Measurements from ENCODE around the gene IQCM.

The IQCM gene

GRCh38 chr4:149815743-149816142 is at the start of gene IQCM:
TSS of gene IQCM (minus strand) at chr4:149815843. CDS start at chr4:149742691, 73,152 bp downstream.
- DNase-seq, result no peak

GRCh38 chr4:149857446-149857845 is 41.8 kb upstream of the IQCM start:
- DNase-seq, result no peak

GRCh38 chr4:149845743-149846142 is 30.1 kb upstream of the IQCM start:
- DNase-seq, result no peak

- no peak for DNase-seq
These were observed 26.0 kb upstream of the IQCM start for GRCh38 chr4:149841686-149842085.

- DNase-seq, result no peak
These were observed 22.4 kb upstream of the IQCM start for GRCh38 chr4:149838036-149838435.

DNA sequence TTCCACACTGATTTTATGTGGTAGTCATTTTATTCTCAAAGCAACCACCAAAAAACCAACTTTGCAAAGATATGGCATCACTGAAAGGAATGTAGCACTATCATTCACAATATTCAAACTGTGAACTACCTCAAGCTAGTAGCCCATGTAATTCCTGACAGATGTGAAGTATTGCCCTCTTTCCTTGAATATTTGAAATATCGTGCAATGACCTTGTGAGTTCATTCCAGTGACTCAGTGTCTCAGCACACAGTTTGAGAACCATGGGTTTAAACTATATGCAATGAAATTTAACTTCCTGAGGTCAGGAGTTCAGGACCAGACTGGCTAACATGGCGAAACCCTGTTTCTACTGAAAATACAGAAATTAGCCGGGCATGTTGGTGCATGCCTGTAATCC is 20.9 kb upstream of the IQCM start:
- DNase-seq, result no peak

GRCh38 chr4:149835280-149835679 is 19.6 kb upstream of the IQCM start:
- DNase-seq, result no peak

DNA sequence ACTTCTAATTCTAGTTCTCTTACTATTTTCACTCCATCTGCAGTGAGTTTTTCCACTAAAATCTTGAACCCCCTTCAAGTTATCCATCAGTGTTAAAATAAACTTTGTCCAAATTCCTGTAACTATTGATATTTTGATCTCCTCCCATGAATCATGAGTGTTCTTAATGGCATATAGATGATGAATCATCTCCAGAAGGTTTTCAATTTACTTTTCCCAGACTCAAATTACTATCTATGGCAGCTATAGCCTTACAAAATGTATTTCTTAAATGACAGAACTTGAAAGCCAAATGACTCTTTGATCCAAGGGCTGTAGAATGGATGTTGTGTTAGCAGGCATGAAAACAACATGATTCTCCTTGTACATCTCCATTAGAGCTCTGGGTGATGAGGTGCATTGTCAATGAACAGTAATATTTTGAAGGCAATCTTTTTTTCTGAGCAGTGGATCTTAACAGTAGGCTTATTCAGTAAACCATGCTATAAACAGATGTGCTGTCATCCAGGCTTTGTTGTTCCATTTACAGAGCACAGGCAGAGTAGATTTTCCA is 16.1 kb upstream of the IQCM start:
- DNase-seq, result no peak

DNA sequence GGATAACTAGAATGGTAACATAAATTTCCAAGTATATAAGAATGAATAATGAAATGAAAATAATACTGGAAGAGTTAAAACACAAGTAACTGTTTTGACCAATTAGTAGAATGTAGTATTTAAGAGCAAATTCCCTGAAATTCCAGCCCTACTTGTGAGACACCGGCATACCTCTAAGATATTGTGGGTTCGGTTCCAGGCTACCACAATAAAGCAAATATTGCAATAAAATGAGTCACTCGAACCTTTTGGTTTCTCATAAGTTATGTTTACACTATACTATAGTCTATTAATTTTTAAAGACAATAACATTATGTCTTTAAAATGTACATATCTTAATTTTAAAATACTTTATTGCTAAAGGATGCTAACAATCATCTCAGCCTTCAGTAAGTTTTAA is 15.2 kb upstream of the IQCM start:
- no peak for DNase-seq

GRCh38 chr4:149825336-149825735 is 9.7 kb upstream of the IQCM start:
- DNase-seq, result no peak

DNA sequence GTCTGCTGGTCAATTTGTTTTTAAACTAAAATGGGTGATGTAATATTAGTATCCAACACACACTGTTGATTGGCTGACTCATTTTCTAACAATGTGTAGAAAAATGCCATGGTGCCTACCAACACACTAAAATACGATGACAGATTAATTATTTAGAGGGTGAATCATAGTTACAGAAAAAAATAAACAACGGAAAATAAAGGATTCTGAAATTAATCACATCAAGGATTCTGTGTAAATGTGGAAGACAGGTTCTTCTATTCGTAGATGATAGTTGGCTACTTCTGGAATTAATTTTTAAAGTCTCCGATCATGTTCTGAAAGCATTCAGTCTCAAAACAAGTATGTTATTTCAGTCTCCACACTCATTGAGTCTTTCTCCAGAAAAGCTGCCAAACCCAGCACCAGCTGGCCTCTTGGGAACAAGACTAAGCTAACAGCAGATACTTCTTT is 8.2 kb upstream of the IQCM start:
- DNase-seq, result no peak

GRCh38 chr4:149801416-149801815 is 14.2 kb downstream of the IQCM start:
- DNase-seq, result no peak

DNA sequence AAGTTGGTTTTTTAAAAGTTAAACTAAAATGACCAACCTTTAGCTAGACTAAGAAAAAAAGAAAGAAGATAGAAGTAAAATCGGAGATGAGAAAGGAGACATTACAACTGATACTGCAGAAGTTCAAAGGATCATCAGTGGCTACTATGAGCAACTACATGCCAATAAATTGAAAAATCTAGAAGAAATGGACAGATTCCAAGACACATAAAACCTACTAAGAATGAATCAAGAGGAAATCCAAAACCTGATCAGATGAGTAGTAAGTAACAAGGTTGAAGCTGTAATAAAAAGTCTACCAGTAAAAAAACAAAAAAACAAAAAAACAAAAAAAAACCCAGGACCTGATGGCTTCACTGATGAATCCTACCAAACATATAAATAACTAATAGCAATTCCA is 16.1 kb downstream of the IQCM start:
- DNase-seq, result no peak

- no peak for DNase-seq
These were observed 19.3 kb downstream of the IQCM start for GRCh38 chr4:149796381-149796780.

DNA sequence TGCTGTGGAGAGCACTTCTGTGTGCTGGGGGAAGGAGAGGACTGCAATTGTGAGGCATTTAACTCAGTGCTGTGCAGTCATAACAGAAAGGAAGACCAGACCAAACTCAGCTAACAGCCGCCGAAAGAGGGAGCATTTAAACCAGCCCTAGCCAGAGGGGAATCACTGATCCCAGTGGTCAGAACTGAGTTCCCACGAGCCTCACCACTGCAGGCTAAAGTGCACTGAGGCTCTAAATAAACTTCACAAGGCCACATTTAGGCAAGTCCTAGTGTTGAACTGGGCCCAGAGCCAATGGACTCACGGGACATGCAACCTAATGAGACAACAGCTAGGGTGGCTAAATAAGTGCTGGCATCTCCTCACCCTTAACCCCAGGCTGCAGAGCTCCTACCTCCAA is 20.4 kb downstream of the IQCM start:
- DNase-seq, result no peak

DNA sequence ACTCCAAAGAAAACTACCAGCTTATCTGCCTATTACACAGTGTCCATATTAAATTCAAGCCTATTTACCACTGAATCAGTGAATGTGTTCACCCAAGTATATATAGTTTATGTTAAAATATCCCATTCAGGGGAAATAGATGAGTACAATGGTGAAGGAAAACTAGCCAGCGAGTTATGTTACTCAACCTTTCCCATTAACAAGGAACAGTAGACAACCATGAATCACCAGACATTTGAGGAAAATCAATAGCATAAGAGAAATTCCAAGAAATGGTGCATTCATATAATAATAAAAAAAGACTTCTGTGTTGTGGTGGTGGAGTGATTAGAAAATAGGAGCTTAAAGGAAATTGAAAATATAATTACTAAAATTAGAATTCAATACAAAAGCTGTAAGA is 21.3 kb downstream of the IQCM start:
- no peak for DNase-seq

DNA sequence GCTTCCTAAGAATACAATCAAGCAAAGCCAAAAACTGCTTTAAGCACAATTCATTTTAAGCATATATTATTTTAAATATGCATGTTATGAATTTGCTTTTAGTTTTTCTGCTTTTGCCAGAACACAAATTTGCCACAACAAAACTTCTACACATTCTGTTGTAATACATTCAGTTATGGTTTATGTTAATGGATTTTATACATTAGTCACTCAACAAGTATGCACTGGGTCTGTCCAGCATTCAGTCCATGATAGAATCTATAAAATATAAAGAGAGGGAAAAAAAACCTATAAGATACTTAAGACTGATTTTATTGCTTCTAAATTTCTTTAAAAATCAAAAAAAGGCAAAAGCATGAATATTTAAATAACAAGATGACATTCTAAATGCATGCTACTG is 22.2 kb downstream of the IQCM start:
- no peak for DNase-seq

- no peak for DNase-seq
These were observed 23.8 kb downstream of the IQCM start for GRCh38 chr4:149791851-149792250.

GRCh38 chr4:149790172-149790907 is 25.3 kb downstream of the IQCM start:
- no peak for DNase-seq

- DNase-seq, result no peak
These were observed 27.3 kb downstream of the IQCM start for GRCh38 chr4:149788300-149788699.

DNA sequence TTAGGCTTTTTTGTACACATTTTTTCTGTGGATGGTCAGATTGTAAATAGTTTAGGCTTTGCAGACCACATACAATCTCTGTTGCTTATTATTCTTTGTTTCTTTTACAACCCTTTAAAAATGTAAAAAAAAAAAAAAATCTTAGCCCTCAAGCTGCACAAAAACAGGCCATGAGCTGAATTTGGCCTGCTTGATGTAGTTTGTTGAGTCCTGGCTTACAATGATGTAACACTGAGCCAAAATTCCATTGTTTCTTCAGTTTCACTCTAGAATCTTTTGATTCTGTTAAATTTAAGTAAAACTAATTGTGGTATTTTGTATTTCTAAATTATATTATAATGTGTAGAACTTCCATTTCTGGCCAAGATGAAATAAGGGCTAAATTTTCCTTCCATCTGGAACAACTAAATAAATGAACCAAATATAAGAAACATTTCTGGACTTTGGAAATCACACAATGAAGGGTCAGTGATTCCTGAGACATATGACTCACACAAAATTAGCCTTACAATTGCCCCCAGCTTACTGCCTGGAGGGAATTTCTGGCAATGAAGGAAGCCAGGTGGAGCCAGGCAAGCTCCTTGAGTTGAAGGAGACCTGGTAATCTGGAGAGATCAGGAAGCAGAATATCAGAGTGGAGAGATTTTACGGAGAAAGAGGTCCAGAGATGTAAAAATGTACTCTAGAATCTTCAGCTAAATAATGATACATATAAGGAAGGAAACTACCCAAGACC is 29.8 kb downstream of the IQCM start:
- DNase-seq, result no peak

DNA sequence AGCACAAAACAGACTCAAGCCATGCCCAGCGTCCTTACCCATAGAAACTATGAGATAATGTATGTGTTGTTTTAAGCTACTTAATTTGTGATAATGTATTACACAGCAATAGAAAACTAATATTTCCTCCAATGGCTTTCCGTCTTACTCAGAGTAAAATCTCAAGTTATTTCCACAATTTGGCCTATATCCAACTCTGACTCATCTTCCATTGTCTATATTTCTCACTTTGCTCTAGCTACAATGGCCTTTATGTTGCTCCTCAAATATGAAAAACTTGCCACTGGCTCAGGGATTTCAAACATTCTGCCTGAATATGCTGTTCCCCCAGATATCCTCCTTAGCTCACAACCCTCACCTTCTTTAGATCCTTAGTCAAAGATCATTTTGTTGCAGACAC is 31.6 kb downstream of the IQCM start:
- no peak for DNase-seq

- no peak for DNase-seq
These were observed 34.5 kb downstream of the IQCM start for GRCh38 chr4:149781150-149781549.

DNA sequence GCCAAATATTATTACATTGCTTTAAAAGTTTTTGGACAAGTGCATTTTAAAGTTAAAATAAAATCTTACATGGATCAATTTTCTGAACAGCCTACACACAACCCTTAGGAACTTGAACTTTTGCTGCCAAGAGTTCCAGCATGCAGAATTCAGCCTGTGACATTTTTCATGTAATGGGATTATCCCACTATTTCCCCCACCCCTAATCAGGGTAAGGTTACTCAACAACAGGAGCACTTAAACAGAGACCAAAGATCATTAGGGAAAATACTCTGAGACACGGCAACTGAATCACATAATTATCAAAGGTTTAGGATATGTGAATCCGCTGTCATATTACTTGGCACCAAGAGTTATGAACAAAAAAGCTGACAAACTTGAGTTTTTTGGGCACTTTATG is 47.2 kb downstream of the IQCM start:
- no peak for DNase-seq

Data from activated gamma-delta T cell treated with Interleukin-2 at 50 U/mL for 16 hours (primary cell).